HCT116 (cell line): Measurements from ENCODE around the gene LRFN4. TPM values are rescaled to one million over a fixed set of nuclear protein-coding genes. Genes with fewer than 3 reads are reported as not detected.

ENCODE experiments used
- ATAC-seq: fragments of 200-7000 bp; cut with Tn5 transposase; 2 replicates; pipeline ENCODE4 v1.9.1; 2020; ENCODE audit warnings: mild to moderate bottlenecking, moderate library complexity
- BruUV-seq: library from RNA; stranded (reverse); fragments of 400-500 nt; replicated peaks from 2 replicates; lab custom pipeline; 2021; lab: Mats Ljungman, UMichigan
- CTCF ChIA-PET: fragments of 300-600 bp; sonication (Branson Sonifier 250); formaldehyde crosslinking; loops from one replicate; lab custom pipeline; 2021; ENCODE audit warnings: antibody characterized with exemption; lab: Charles Lee
- POLR2A ChIA-PET: fragments of 300-600, 350-600 bp; sonication (Branson Sonifier 250); formaldehyde crosslinking; loops from one replicate; lab custom pipeline; 2021; ENCODE audit warnings: antibody characterized with exemption; lab: Charles Lee
- RAD21 ChIA-PET, 2 experiments: fragments of 300-600 bp; sonication (Branson Sonifier 250); formaldehyde crosslinking; loops; one replicate each; lab custom pipeline; 2023; ENCODE audit warnings: low total read pairs in 2 of 2; ENCODE audit not compliant: uncharacterized antibody in 2 of 2, unreplicated experiment in 2 of 2, low non-redundant PET in 1 of 2; lab: Charles Lee
- DNase-seq: peaks from one replicate; pipeline ENCODE4 v3.0.0-alpha.2; 2010; ENCODE audit warnings: low read depth, low spot score
- H2AFZ ChIP-seq: fragments of 200-600 bp; shearing (Covaris generic), sonication (generic); 2 replicates; pipeline ENCODE4 v1.6.1; 2017; ENCODE audit warnings: low read depth, mixed run types, mixed read lengths, antibody characterized with exemption, low read length; ENCODE audit not compliant: poor library complexity, severe bottlenecking
- H3K27ac ChIP-seq: 2 replicates; pipeline ENCODE4 v1.5.1; 2012; ENCODE audit warnings: low read depth, low read length
- H3K27me3 ChIP-seq: fragments of 200-600 bp; sonication (generic); 2 replicates; pipeline ENCODE4 v1.6.1; 2016; ENCODE audit warnings: mixed run types, low read length, mixed read lengths; ENCODE audit not compliant: insufficient read depth
- H3K36me3 ChIP-seq, 2 experiments: fragments of 200-500 bp in 1 of 2; fragments of 200-600 bp in 1 of 2; sonication (Bioruptor generic) in 1 of 2; sonication (generic) in 1 of 2; 2 replicates each; pipeline versions ENCODE4 v1.5.1 to v1.6.1; 2014 to 2016; ENCODE audit warnings: low read length in 2 of 2, inconsistent platforms in 1 of 2, mixed read lengths in 1 of 2, mixed run types in 1 of 2; ENCODE audit not compliant: insufficient read depth in 2 of 2, control insufficient read depth in 1 of 2
- H3K4me1 ChIP-seq, 2 experiments: fragments of 200-600 bp in 1 of 2; sonication (generic) in 1 of 2; 2 replicates each; pipeline versions ENCODE4 v1.5.1 to v1.6.1; 2012 to 2017; ENCODE audit warnings: low read length in 2 of 2, inconsistent platforms in 1 of 2, mild to moderate bottlenecking in 1 of 2, mixed read lengths in 1 of 2, mixed run types in 1 of 2, moderate library complexity in 1 of 2; ENCODE audit not compliant: insufficient read depth in 2 of 2, control insufficient read depth in 1 of 2
- H3K4me2 ChIP-seq: fragments of 200-600 bp; sonication (generic); 2 replicates; pipeline ENCODE4 v1.6.1; 2017; ENCODE audit warnings: mixed run types, low read length, mixed read lengths
- H3K4me3 ChIP-seq, 2 experiments: fragments of 200-600 bp in 1 of 2; sonication (generic) in 1 of 2; replicated peaks in 1 of 2; 2 replicates each; pipeline ENCODE4 v1.5.1; 2011 to 2016; ENCODE audit warnings: low read length in 2 of 2, control low read depth in 1 of 2, low read depth in 1 of 2, mild to moderate bottlenecking in 1 of 2, mixed read lengths in 1 of 2, mixed run types in 1 of 2
- H3K79me2 ChIP-seq: fragments of 200-600 bp; sonication (generic); 2 replicates; pipeline ENCODE4 v1.6.1; 2017; ENCODE audit warnings: mild to moderate bottlenecking, mixed run types, low read length, moderate library complexity, mixed read lengths; ENCODE audit not compliant: insufficient read depth
- H3K9ac ChIP-seq: fragments of 200-600 bp; sonication (generic); 2 replicates; pipeline ENCODE4 v1.6.1; 2016; ENCODE audit warnings: low read length, mixed read lengths
- H3K9me2 ChIP-seq: fragments of 200-600 bp; sonication (generic), shearing (Covaris generic); 2 replicates; pipeline ENCODE4 v1.6.1; 2017; ENCODE audit warnings: mixed run types, mild to moderate bottlenecking, moderate library complexity; ENCODE audit not compliant: insufficient read depth
- H3K9me3 ChIP-seq, 2 experiments: fragments of 200-500 bp in 1 of 2; fragments of 200-600 bp in 1 of 2; sonication (Bioruptor generic) in 1 of 2; sonication (generic) in 1 of 2; 2 replicates each; pipeline ENCODE4 v1.6.1; 2014 to 2017; ENCODE audit warnings: low read length in 2 of 2, mixed read lengths in 2 of 2, inconsistent platforms in 1 of 2, low read depth in 1 of 2, mild to moderate bottlenecking in 1 of 2, mixed run types in 1 of 2, moderate library complexity in 1 of 2; ENCODE audit not compliant: control insufficient read depth in 1 of 2, insufficient read depth in 1 of 2
- H4K20me1 ChIP-seq: fragments of 200-600 bp; sonication (generic), shearing (Covaris generic); 2 replicates; pipeline ENCODE4 v1.6.1; 2017; ENCODE audit warnings: mixed run types, mild to moderate bottlenecking, moderate library complexity; ENCODE audit not compliant: insufficient read depth
- EGR1 ChIP-seq: IDR thresholded peaks from 2 replicates; pipeline ENCODE4 v1.6.1; 2012; ENCODE audit warnings: low read depth
- EZH2phosphoT487 ChIP-seq: fragments of 200-600 bp; IDR thresholded peaks from 2 replicates; pipeline ENCODE4 v1.6.1; 2018; ENCODE audit warnings: antibody characterized with exemption, borderline replicate concordance
- JUND ChIP-seq: IDR thresholded peaks from 2 replicates; pipeline ENCODE4 v1.6.1; 2012
- POLR2A ChIP-seq: IDR thresholded peaks from 2 replicates; pipeline ENCODE4 v1.7.0; 2011; ENCODE audit warnings: borderline replicate concordance; ENCODE audit not compliant: insufficient read depth, insufficient read length; ENCODE audit errors: extremely low read depth
- RAD21 ChIP-seq: IDR thresholded peaks from 2 replicates; pipeline ENCODE4 v1.6.1; 2012; ENCODE audit warnings: low read depth, mild to moderate bottlenecking
- ZNF274 ChIP-seq: fragments of 200-500 bp; sonication (Bioruptor generic); IDR thresholded peaks from 2 replicates; pipeline ENCODE4 v1.6.1; 2014; ENCODE audit warnings: mild to moderate bottlenecking, low read depth, low read length, inconsistent platforms
- intact Hi-C: fragments of 100-400 bp; cut with micrococcal nuclease; formaldehyde crosslinking; loops from 2 replicates; pipeline ENCODE4 v1.10.0; 2022
- total RNA-seq: library from RNA; stranded (reverse); gene quantifications from one replicate; pipeline ENCODE4 v1.2.1, GENCODE V29; 2021; ENCODE audit not compliant: unreplicated experiment
- TF ChIP-seq, protein P1 (sequence below): IDR thresholded peaks from 2 replicates; pipeline ENCODE4 v1.6.1; 2012; ENCODE audit warnings: low read depth
- TF ChIP-seq, protein P2 (sequence below): IDR thresholded peaks from 2 replicates; pipeline ENCODE4 v1.6.1; 2012

LRFN4 gene
- total RNA-seq, 1 experiment from 2014 or later, result 55.4 TPM

DNA sequence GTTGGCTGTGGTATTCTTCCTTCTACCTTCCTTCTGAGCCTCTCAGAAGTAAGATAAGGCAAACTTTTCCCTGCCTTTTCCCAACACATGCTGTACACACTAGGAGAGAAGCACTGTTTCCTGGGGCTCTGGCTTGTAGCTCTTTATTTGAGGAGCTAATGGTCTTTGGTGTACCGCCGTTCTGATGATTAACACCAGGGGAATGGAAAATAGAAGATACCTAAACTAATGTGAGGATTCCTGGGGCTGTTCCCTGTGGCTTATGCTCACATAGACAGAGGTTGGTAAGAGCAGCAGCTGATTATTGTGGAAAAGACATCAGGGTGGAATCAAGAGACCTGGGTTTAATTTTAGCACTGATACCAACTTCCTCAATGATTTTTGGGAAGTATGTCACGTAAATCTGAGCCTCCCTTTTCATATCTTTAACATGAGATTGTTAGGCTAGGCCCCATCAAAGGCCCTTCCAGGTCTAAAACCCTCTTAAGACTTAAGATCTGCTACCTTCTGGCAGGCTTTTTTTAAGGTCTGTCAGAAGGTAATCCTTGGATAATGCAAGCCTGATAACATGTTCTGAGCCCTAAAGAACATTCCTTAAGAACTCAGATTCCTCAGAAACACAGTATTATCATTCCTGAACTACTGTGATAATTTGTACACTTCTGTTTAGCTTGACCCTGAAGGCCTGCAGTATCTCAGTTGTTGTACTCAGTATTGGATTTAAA lies 38.5 kb upstream of the LRFN4 start:
- no peak overlapping the region for H3K4me2 ChIP-seq
- H3K4me1 ChIP-seq, result peaks cover 0 to 7% of the 10 kb centered on the region in 2 experiments; a peak in 2 of 4 replicates
- H4K20me1 ChIP-seq, result no peaks in the 10 kb centered on the region
- H3K79me2 ChIP-seq, result no peaks in the 10 kb centered on the region
- DNase-seq (no peak), ATAC-seq (no peak; the same call in 1 of the 2 replicates)
- intact Hi-C loops, result no loop called here
- ChIA-PET CTCF (interaction anchor here (1.0 kb wide), 1 partner anchor 16 kb away, joined by 3 read pairs; no protein-coding TSS in a partner anchor), RAD21 (interaction anchor here in 1 of 2 experiments (0.5 kb wide), 1 partner anchor 71 kb away, joined by 3 read pairs; no protein-coding TSS in a partner anchor), POLR2A (no interaction called here)
- H2AFZ ChIP-seq, result no peak overlapping the region
- H3K9ac ChIP-seq, result no peak overlapping the region
- no peaks in the 10 kb centered on the region for H3K9me3 ChIP-seq
- no peaks in the 10 kb centered on the region for H3K27me3 ChIP-seq
- BruUV-seq, result no TSS peak
- H3K9me2 ChIP-seq, result no peaks in the 10 kb centered on the region
- no peak overlapping the region for H3K27ac ChIP-seq
- H3K4me3 ChIP-seq, result no peak overlapping the region
- H3K36me3 ChIP-seq, result no peaks in the 10 kb centered on the region
- TF ChIP-seq EGR1 (no peak), ZNF274 (no peak), JUND (no peak), POLR2A (no peak), RAD21 (no peak), EZH2phosphoT487 (no peak)
- TF ChIP-seq, protein P1, sequence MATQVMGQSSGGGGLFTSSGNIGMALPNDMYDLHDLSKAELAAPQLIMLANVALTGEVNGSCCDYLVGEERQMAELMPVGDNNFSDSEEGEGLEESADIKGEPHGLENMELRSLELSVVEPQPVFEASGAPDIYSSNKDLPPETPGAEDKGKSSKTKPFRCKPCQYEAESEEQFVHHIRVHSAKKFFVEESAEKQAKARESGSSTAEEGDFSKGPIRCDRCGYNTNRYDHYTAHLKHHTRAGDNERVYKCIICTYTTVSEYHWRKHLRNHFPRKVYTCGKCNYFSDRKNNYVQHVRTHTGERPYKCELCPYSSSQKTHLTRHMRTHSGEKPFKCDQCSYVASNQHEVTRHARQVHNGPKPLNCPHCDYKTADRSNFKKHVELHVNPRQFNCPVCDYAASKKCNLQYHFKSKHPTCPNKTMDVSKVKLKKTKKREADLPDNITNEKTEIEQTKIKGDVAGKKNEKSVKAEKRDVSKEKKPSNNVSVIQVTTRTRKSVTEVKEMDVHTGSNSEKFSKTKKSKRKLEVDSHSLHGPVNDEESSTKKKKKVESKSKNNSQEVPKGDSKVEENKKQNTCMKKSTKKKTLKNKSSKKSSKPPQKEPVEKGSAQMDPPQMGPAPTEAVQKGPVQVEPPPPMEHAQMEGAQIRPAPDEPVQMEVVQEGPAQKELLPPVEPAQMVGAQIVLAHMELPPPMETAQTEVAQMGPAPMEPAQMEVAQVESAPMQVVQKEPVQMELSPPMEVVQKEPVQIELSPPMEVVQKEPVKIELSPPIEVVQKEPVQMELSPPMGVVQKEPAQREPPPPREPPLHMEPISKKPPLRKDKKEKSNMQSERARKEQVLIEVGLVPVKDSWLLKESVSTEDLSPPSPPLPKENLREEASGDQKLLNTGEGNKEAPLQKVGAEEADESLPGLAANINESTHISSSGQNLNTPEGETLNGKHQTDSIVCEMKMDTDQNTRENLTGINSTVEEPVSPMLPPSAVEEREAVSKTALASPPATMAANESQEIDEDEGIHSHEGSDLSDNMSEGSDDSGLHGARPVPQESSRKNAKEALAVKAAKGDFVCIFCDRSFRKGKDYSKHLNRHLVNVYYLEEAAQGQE, result no peak
- TF ChIP-seq, protein P2, sequence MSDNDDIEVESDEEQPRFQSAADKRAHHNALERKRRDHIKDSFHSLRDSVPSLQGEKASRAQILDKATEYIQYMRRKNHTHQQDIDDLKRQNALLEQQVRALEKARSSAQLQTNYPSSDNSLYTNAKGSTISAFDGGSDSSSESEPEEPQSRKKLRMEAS, result no peak
